GM12874 (cell line): Measurements from ENCODE around the gene CNP.

Experiments used
- TF ChIP-seq, protein P1 (sequence below): IDR thresholded peaks from 2 replicates; pipeline ENCODE4 v1.5.1; 2011; ENCODE audit warnings: low read depth, mild to moderate bottlenecking, control low read depth, low read length, moderate library complexity; ENCODE audit not compliant: insufficient read depth

Gene CNP

DNA sequence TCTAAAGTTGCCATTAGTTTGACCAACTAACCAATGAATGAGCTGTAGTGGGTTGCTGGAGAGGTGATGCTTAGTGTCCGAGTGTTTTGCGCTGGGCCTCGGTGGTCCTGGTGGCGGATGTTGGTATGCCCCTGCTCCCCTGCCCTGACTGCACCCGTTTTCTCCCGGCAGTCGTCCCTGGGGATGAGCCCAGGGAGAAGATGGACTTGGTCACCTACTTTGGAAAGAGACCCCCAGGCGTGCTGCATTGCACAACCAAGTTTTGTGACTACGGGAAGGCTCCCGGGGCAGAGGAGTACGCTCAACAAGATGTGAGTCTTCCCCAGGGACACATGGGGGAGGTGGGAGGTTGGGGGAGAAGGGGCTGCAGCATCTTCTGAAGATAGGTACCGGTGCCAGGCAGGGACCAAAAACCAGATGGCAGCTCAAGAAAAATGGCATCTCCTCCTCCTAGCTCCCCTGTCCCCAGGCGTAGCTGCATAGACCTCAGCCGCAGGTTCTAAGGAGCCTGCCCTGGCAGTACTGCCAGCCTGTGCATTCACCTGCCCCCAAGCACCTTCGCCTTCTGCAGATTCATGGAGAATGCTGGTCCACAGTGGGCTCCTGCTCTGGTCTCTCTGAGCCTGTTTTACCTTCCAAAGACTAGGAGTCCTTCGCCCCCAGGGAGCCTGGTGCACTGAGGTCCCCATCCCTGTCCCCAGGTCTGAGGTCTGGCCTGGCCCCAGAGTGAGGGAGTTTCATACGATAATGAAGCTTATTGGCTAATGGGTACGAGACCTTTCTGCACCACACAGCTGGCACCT is 5.3 kb downstream of the CNP start:
- TF ChIP-seq, protein P1, sequence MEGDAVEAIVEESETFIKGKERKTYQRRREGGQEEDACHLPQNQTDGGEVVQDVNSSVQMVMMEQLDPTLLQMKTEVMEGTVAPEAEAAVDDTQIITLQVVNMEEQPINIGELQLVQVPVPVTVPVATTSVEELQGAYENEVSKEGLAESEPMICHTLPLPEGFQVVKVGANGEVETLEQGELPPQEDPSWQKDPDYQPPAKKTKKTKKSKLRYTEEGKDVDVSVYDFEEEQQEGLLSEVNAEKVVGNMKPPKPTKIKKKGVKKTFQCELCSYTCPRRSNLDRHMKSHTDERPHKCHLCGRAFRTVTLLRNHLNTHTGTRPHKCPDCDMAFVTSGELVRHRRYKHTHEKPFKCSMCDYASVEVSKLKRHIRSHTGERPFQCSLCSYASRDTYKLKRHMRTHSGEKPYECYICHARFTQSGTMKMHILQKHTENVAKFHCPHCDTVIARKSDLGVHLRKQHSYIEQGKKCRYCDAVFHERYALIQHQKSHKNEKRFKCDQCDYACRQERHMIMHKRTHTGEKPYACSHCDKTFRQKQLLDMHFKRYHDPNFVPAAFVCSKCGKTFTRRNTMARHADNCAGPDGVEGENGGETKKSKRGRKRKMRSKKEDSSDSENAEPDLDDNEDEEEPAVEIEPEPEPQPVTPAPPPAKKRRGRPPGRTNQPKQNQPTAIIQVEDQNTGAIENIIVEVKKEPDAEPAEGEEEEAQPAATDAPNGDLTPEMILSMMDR, result no peak

DNA sequence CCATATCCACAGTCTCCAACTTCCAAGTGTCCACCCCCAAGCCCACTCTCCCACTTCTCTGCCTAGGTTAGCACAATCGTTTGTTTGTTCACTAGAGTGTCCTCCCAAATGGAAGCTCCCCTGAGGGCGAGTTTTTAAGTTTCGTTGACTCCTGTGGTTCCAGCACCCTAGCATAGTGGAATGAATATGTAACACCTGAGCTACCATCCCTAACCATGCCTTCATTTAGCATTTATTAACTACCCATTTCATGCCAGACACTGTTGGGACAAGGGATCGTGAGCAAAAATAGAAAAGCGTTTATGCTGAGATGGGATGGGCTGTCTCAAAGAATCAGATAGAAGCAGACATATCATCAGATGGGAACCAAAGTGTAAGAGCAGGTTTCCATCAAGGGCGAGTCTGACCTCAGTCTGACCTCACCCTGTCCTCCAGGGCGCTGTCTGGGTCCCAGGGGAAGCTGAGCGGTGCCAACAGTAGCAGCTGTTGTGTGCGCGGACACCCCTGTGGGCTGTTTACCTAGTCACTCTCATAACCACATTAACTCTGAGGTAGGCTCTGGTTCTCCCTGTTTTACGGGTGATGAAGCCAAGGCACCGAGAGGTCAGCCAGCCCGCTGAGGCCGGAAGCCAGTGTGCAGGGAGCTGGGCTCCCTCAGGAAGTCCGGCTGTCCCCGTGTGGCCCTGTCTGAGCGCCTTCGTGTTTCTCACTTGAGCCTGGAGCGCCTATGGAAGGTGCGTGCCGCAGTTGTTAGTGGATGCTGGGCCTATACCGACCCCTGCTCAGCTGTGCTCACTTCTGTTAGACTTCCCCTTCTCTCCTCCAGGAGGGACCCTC is 6.2 kb downstream of the CNP start:
- TF ChIP-seq, protein P1, result no peak

DNA sequence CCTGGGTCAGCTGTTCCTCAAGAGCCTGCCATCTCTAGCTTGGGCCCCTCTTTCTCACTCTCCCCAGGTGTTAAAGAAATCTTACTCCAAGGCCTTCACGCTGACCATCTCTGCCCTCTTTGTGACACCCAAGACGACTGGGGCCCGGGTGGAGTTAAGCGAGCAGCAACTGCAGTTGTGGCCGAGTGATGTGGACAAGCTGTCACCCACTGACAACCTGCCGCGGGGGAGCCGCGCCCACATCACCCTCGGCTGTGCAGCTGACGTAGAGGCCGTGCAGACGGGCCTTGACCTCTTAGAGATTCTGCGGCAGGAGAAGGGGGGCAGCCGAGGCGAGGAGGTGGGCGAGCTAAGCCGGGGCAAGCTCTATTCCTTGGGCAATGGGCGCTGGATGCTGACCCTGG is 6.8 kb downstream of the CNP start:
- TF ChIP-seq, protein P1, result no peak

DNA sequence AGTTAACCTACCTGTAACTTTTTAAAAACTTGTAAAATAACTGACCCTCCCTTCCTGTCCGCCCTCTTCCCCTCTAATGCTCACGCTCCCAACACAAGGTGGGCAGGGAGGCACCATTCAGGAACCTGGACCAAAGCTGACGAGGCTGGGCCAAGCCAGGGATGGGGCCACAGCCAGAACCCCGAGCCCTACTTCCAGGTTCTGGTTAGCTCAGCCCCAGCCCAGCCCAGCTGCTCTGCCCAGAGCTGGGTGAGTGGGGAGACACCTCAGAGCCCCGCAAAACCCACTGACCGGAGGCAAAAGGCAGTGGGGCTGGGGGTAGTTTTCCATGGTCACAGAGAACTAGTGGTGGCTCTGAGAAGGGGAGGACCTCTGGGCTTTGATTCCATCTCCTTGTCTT is 7.4 kb downstream of the CNP start:
- TF ChIP-seq, protein P1, result no peak

DNA sequence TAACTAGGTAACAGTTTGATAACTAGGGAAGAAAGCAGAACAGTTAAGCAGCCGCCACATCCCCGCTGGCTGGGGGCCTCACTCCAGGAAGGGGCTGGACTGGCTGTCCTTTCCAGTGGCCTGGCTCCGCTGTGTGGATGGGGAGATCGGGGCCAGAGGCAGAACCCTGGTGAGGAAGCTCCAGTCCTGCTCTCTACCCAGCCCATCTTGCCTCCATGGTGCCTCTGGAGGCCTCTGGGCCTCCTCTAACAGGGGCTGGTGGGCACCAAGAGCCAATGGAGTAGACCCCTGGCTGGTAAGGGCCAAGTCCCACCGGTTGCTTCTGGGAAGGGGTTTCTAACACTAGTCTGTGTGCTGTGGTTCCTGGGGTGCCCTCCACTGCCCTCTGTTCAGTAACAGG is 8.1 kb downstream of the CNP start:
- TF ChIP-seq, protein P1, result no peak

DNA sequence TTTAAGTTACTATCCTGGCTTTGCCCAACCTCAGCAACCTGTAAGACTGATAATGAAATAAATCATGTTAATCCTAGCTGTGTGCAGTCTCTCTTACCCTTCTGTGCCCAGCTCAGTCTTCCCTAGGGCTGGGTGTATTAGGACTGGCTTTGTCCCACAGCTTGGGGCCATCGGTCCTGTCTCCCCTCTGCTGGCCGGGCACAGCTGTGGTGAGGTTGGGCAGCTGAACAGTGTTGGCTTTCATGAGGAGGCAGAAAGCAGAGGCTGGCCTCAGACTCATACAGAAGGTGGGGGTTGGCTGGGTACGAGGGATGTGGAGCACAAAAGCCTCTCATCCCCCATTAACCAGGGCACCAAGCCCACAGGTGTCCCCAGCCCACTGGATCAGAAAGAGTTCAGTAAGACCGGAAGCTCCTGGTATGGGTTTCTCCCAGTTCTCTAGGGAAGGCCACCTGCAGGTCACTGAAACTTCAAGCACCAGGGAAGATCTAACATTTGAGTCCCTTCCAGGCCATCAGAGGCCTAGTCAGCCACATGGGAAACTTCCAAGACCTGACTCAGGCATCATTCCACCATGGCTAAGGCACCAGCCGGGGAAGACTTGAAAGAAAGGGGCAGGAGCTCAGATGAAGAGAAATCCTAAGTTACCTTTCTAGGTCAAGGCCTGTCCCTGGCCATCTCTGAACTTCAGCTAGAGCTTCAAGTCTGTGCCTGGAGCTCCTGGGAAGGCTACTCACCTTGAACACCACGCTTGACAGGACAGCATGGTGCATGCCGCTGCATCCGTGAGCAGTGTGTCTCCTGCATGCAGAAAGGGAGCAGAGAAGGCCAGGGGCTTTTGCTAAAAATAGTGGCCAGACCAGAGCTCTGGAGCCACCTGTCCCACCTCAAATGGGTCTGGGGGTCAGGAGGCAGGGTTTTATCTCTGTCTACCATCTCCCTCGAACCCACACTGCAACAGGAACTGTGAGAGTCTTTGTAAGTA is 8.8 kb downstream of the CNP start:
- TF ChIP-seq, protein P1, result no peak
